Measurements from ENCODE around the gene NBEAL2.

DNA sequence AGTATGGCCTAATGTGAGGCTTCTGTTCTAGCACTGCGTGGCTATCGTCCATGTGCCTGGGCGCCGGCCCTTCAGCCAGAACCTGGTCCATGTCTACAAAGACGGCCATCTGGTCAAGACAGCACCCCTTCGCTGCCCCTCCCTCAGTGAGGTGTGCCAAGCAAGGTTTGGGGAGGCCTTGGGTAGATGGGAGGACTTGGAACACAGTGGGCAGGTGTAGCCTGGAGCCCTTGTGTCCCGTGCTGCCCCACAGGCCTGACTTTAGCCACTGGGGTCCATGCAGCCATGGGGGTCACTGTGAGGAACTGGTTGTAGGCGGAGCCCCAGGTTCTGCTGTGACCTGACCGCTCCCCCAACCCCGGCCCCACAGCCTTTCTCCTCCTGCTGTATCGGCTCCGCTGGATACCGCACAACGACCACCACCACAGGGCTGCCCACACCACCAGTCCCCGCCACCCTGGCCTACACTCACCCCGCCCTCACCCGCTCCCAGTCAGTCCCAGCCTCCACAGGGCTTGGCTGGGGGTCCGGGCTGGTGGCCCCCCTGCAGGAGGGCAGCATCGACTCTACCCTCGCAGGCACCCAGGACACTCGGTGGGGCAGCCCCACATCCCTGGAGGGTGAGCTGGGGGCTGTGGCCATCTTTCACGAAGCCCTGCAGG is 16.6 kb downstream of the NBEAL2 start:
- TF ChIP-seq, protein P1, sequence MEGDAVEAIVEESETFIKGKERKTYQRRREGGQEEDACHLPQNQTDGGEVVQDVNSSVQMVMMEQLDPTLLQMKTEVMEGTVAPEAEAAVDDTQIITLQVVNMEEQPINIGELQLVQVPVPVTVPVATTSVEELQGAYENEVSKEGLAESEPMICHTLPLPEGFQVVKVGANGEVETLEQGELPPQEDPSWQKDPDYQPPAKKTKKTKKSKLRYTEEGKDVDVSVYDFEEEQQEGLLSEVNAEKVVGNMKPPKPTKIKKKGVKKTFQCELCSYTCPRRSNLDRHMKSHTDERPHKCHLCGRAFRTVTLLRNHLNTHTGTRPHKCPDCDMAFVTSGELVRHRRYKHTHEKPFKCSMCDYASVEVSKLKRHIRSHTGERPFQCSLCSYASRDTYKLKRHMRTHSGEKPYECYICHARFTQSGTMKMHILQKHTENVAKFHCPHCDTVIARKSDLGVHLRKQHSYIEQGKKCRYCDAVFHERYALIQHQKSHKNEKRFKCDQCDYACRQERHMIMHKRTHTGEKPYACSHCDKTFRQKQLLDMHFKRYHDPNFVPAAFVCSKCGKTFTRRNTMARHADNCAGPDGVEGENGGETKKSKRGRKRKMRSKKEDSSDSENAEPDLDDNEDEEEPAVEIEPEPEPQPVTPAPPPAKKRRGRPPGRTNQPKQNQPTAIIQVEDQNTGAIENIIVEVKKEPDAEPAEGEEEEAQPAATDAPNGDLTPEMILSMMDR (IDR thresholded peaks at IDR 0.05; ENCODE audit: insufficient read depth, low read length, poor library complexity, severe bottlenecking) = no peak
- TF ChIP-seq EZH2phosphoT487 (conservative IDR thresholded peaks at IDR 0.05; ENCODE audit: low read length) = no peak

Measured in SU-DHL-6 (cell line).